GM23248 (cell line): ENCODE measurements around the gene ANKS3.

Experiments
- EZH2 ChIP-seq: fragments of 200-600 bp; sonication (generic); IDR thresholded peaks from 2 replicates; pipeline ENCODE4 v1.6.1; 2018; ENCODE audit warnings: antibody characterized with exemption, mild to moderate bottlenecking; ENCODE audit not compliant: insufficient read depth, poor library complexity, severe bottlenecking
- EZH2phosphoT487 ChIP-seq: fragments of 200-600 bp; sonication (generic); IDR thresholded peaks from 2 replicates; pipeline ENCODE4 v1.6.1; 2018; ENCODE audit warnings: antibody characterized with exemption, moderate library complexity, mild to moderate bottlenecking, low read depth; ENCODE audit not compliant: insufficient read depth

GRCh38 chr16:4684763-4685162 is 49.3 kb downstream of the ANKS3 start:
- TF ChIP-seq EZH2 (no peak), EZH2phosphoT487 (no peak)
